Keratinocyte (primary cell): ENCODE measurements around the gene NR6A1.

Experiments
- CTCF ChIP-seq, 3 experiments: IDR thresholded peaks in 1 of 3; conservative IDR thresholded peaks in 1 of 3; optimal IDR thresholded peaks in 1 of 3; 2 replicates in 2 of 3; 3 replicates in 1 of 3; pipeline versions ENCODE3 to v1.5.1; 2011; ENCODE audit warnings: low read length in 3 of 3, mild to moderate bottlenecking in 3 of 3, moderate library complexity in 2 of 3, control low read depth in 1 of 3, inconsistent platforms in 1 of 3; ENCODE audit not compliant: insufficient read depth in 2 of 3; ENCODE audit errors: extremely low read depth in 1 of 3
- EZH2 ChIP-seq: IDR thresholded peaks from one replicate; pipeline ENCODE4 v1.6.1; 2012; ENCODE audit warnings: inconsistent platforms, mild to moderate bottlenecking, low read length, moderate library complexity

- TF ChIP-seq CTCF (optimal IDR thresholded peaks at IDR 0.05 in 1 of 3, IDR thresholded peaks at IDR 0.05 in 1 of 3, conservative IDR thresholded peaks at IDR 0.05 in 1 of 3; ENCODE audit: extremely low read depth in 1 of 3, insufficient read depth in 2 of 3, low read length in 3 of 3) (no peak), EZH2 (no peak)
These were observed 264.7 kb downstream of the NR6A1 start for GRCh38 chr9:124506433-124506832.
